22Rv1 (cell line): ENCODE measurements around the gene WWC2.

Experiments
- ZFX ChIP-seq: fragments of 450-650 bp; IDR thresholded peaks from 2 replicates; pipeline ENCODE4 v1.6.1; 2017; ENCODE audit warnings: antibody characterized with exemption, borderline replicate concordance
- TF ChIP-seq, protein P1 (sequence below): fragments of 450-650 bp; IDR thresholded peaks from 2 replicates; pipeline ENCODE4 v1.5.1; 2017; ENCODE audit warnings: mild to moderate bottlenecking

DNA sequence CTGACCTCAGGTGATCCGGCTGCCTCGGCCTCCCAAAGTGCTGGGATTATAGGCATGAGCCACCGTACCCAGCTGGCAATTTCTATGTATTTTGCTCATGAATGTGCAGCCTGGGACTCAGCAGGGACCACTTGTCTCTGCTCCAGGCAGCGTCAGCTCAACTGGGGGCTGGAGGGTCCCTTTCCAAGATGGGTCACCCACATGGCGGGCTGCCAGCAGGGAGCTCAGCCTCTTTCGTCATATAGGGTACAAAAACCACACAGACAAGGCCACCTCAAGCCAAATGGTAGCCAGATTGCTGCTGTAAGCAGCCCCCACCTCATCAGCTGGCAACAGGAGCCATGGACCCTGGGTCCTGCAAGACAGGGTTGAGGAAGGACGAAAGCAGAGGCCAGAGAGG lies 225.6 kb downstream of the WWC2 start:
- TF ChIP-seq, protein P1, sequence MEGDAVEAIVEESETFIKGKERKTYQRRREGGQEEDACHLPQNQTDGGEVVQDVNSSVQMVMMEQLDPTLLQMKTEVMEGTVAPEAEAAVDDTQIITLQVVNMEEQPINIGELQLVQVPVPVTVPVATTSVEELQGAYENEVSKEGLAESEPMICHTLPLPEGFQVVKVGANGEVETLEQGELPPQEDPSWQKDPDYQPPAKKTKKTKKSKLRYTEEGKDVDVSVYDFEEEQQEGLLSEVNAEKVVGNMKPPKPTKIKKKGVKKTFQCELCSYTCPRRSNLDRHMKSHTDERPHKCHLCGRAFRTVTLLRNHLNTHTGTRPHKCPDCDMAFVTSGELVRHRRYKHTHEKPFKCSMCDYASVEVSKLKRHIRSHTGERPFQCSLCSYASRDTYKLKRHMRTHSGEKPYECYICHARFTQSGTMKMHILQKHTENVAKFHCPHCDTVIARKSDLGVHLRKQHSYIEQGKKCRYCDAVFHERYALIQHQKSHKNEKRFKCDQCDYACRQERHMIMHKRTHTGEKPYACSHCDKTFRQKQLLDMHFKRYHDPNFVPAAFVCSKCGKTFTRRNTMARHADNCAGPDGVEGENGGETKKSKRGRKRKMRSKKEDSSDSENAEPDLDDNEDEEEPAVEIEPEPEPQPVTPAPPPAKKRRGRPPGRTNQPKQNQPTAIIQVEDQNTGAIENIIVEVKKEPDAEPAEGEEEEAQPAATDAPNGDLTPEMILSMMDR = no peak
- no peak for TF ChIP-seq ZFX
